Endothelial cell of umbilical vein (primary cell): ENCODE measurements around the gene CD160. TPM values are rescaled to one million over a fixed set of nuclear protein-coding genes. Genes with fewer than 3 reads are reported as not detected.

Experiments used
- BruUV-seq: library from RNA; stranded (reverse); fragments of 400-500 nt; replicated peaks from 2 replicates; lab custom pipeline; 2021; lab: Mats Ljungman, UMichigan
- CTCF ChIA-PET: fragments of 300-600, 350-600 bp; sonication (Branson Sonifier 250); formaldehyde crosslinking; loops from one replicate; lab custom pipeline; 2021; ENCODE audit warnings: antibody characterized with exemption, inconsistent platforms; lab: Charles Lee
- POLR2A ChIA-PET: fragments of 300-600, 350-600 bp; sonication (Branson Sonifier 250); formaldehyde crosslinking; loops from one replicate; lab custom pipeline; 2021; ENCODE audit warnings: antibody characterized with exemption, inconsistent platforms; lab: Charles Lee
- DNase-seq: peaks from one replicate; pipeline ENCODE4 v3.0.0-alpha.2; 2011; ENCODE audit warnings: low read depth, low spot score
- FAIRE-seq: peaks from 2 replicates; lab custom pipeline; 2011; peaks lifted over from hg19 to GRCh38; lab: Jason Lieb, UNC
- H2AFZ ChIP-seq: 2 replicates; pipeline ENCODE4 v1.6.0; 2012; ENCODE audit warnings: low read depth, low read length, control low read depth, inconsistent platforms
- H3K27ac ChIP-seq: 2 replicates; pipeline ENCODE4 v1.5.1; 2011; ENCODE audit warnings: low read depth, mild to moderate bottlenecking, control low read depth, low read length, moderate library complexity; ENCODE audit not compliant: insufficient read depth
- H3K27me3 ChIP-seq, 2 experiments: 2 replicates each; pipeline versions ENCODE4 v1.6.0 to v1.6.1; 2011; ENCODE audit warnings: low read length in 2 of 2, mixed read lengths in 1 of 2; ENCODE audit not compliant: control insufficient read depth in 2 of 2, insufficient read depth in 2 of 2
- H3K36me3 ChIP-seq, 2 experiments: 2 replicates in 1 of 2; 3 replicates in 1 of 2; pipeline ENCODE4 v1.5.1; 2011; ENCODE audit warnings: low read length in 2 of 2, mild to moderate bottlenecking in 1 of 2, moderate library complexity in 1 of 2; ENCODE audit not compliant: control insufficient read depth in 2 of 2, insufficient read depth in 2 of 2; ENCODE audit errors: extremely low read depth in 1 of 2
- H3K4me1 ChIP-seq: 3 replicates; pipeline ENCODE4 v1.5.1; 2011; ENCODE audit warnings: mild to moderate bottlenecking, low read length; ENCODE audit not compliant: control insufficient read depth, insufficient read depth; ENCODE audit errors: extremely low read depth
- H3K4me2 ChIP-seq: 2 replicates; pipeline ENCODE4 v1.6.1; 2011; ENCODE audit warnings: low read length, control low read depth, mixed read lengths; ENCODE audit not compliant: insufficient read depth
- H3K4me3 ChIP-seq, 3 experiments: fragments of 200-600 bp in 1 of 3; sonication (generic), shearing (Covaris generic) in 1 of 3; replicated peaks in 1 of 3; 2 replicates each; pipeline ENCODE4 v1.5.1; 2011 to 2016; ENCODE audit warnings: control low read depth in 3 of 3, low read length in 3 of 3, mild to moderate bottlenecking in 2 of 3, inconsistent platforms in 1 of 3, low read depth in 1 of 3, moderate library complexity in 1 of 3; ENCODE audit not compliant: insufficient read depth in 1 of 3
- H3K79me2 ChIP-seq: 2 replicates; pipeline ENCODE4 v1.6.0; 2012; ENCODE audit warnings: low read length, inconsistent platforms; ENCODE audit not compliant: control insufficient read depth, insufficient read depth
- H3K9ac ChIP-seq: replicated peaks from 2 replicates; pipeline ENCODE3; 2011; ENCODE audit warnings: low read length, control low read depth; ENCODE audit not compliant: insufficient read depth; ENCODE audit errors: extremely low read depth
- H3K9me1 ChIP-seq: replicated peaks from 3 replicates; pipeline ENCODE4 v1.6.0; 2011; ENCODE audit warnings: mild to moderate bottlenecking, low read length; ENCODE audit not compliant: control insufficient read depth, insufficient read depth; ENCODE audit errors: extremely low read depth
- H3K9me3 ChIP-seq: replicated peaks from 2 replicates; pipeline ENCODE4 v1.5.1; 2012; ENCODE audit warnings: low read length, inconsistent platforms; ENCODE audit not compliant: control insufficient read depth, insufficient read depth
- H4K20me1 ChIP-seq: replicated peaks from 2 replicates; pipeline ENCODE3; 2011; ENCODE audit warnings: mild to moderate bottlenecking, low read length; ENCODE audit not compliant: control insufficient read depth, insufficient read depth; ENCODE audit errors: extremely low read depth
- EZH2 ChIP-seq: IDR thresholded peaks from 2 replicates; pipeline ENCODE4 v1.6.1; 2012; ENCODE audit warnings: borderline replicate concordance, low read depth, mild to moderate bottlenecking, moderate library complexity, low read length, inconsistent platforms; ENCODE audit not compliant: severe bottlenecking
- FOS ChIP-seq: IDR thresholded peaks from 2 replicates; pipeline ENCODE4 v1.6.1; 2011; ENCODE audit warnings: mild to moderate bottlenecking, low read length, moderate library complexity, borderline replicate concordance; ENCODE audit not compliant: insufficient read depth
- GATA2 ChIP-seq: IDR thresholded peaks from 2 replicates; pipeline ENCODE4 v1.7.0; 2011; ENCODE audit warnings: low read depth, mild to moderate bottlenecking, moderate library complexity, mixed read lengths, low read length; ENCODE audit not compliant: insufficient read length, insufficient read depth
- JUN ChIP-seq: IDR thresholded peaks from 2 replicates; pipeline ENCODE4 v1.6.1; 2011; ENCODE audit warnings: borderline replicate concordance, low read depth; ENCODE audit not compliant: insufficient read length, insufficient read depth
- MYC ChIP-seq: IDR thresholded peaks from one replicate; pipeline ENCODE4 v1.6.1; 2011; ENCODE audit warnings: mild to moderate bottlenecking, low read depth, low read length
- POLR2A ChIP-seq: IDR thresholded peaks from 2 replicates; pipeline ENCODE4 v1.6.1; 2012; ENCODE audit warnings: low read depth, mild to moderate bottlenecking, control low read depth, low read length
- POLR2AphosphoS5 ChIP-seq: IDR thresholded peaks from 2 replicates; pipeline ENCODE4 v1.6.1; 2012; ENCODE audit warnings: low read depth, mild to moderate bottlenecking, control low read depth, low read length, moderate library complexity; ENCODE audit not compliant: insufficient read depth
- dilution Hi-C: fragments of 300-500 bp; cut with MboI; formaldehyde crosslinking; loops from one replicate; pipeline ENCODE4 v1.15.0; 2019; ENCODE audit warnings: low sequenced_read_pairs; ENCODE audit not compliant: extremely low pct_ligation_motif_present
- intact Hi-C: fragments of 100-400 bp; cut with micrococcal nuclease; formaldehyde crosslinking; loops from one replicate; pipeline ENCODE4 v1.10.0; 2022
- polyA plus RNA-seq, 4 experiments: library from polyadenylated mRNA; depleted of rRNA in 3 of 4; stranded (reverse) in 3 of 4; unstranded in 1 of 4; fragments of >200 nt; gene quantifications; 2 replicates each; pipeline versions ENCODE4 v1.2.1 to v1.2.3, GENCODE V29; 2011 to 2012; ENCODE audit warnings: missing spikeins in 1 of 4
- total RNA-seq: library from RNA; stranded (reverse); gene quantifications from 2 replicates; pipeline ENCODE4 v1.2.3, GENCODE V29; 2021
- TF ChIP-seq, protein P1 (sequence below), 2 donors: IDR thresholded peaks; 1 replicate in 1 of 2; 2 replicates in 1 of 2; pipeline ENCODE4 v1.5.1; 2011; ENCODE audit warnings: low read length in 2 of 2, mild to moderate bottlenecking in 2 of 2, moderate library complexity in 2 of 2, control low read depth in 1 of 2, inconsistent platforms in 1 of 2, low read depth in 1 of 2; ENCODE audit not compliant: insufficient read depth in 1 of 2; ENCODE audit errors: extremely low read depth in 1 of 2
- TF ChIP-seq, protein P2 (sequence below): IDR thresholded peaks from 2 replicates; pipeline ENCODE4 v1.6.1; 2011; ENCODE audit not compliant: insufficient read depth, insufficient read length

CD160 gene
- total and polyA plus RNA-seq, 2 donors (not counting 3 experiments of a cell fraction or from before 2014, with no cell fraction given), result not detected

GRCh38 chr1:145711213-145711651, 8.1 kb upstream of the CD160 start:
- DNase-seq (no peak), FAIRE-seq (no peak)
- H3K27me3 ChIP-seq, result peaks cover 0 to 2% of the 10 kb centered on the region in 2 experiments
- POLR2A ChIA-PET, result no interaction called here
- TF ChIP-seq GATA2, result no peak
- no peak for TF ChIP-seq FOS
- TF ChIP-seq JUN, result no peak
- TF ChIP-seq EZH2, result no peak
- TF ChIP-seq MYC, result no peak
- TF ChIP-seq, protein P1, sequence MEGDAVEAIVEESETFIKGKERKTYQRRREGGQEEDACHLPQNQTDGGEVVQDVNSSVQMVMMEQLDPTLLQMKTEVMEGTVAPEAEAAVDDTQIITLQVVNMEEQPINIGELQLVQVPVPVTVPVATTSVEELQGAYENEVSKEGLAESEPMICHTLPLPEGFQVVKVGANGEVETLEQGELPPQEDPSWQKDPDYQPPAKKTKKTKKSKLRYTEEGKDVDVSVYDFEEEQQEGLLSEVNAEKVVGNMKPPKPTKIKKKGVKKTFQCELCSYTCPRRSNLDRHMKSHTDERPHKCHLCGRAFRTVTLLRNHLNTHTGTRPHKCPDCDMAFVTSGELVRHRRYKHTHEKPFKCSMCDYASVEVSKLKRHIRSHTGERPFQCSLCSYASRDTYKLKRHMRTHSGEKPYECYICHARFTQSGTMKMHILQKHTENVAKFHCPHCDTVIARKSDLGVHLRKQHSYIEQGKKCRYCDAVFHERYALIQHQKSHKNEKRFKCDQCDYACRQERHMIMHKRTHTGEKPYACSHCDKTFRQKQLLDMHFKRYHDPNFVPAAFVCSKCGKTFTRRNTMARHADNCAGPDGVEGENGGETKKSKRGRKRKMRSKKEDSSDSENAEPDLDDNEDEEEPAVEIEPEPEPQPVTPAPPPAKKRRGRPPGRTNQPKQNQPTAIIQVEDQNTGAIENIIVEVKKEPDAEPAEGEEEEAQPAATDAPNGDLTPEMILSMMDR (IDR thresholded peaks at IDR 0.05; ENCODE audit: extremely low read depth in 1 of 2, insufficient read depth in 1 of 2, low read depth in 1 of 2, low read length in 2 of 2), result no peak
- TF ChIP-seq, protein P2, sequence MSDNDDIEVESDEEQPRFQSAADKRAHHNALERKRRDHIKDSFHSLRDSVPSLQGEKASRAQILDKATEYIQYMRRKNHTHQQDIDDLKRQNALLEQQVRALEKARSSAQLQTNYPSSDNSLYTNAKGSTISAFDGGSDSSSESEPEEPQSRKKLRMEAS, result no peak
- no peak for TF ChIP-seq POLR2AphosphoS5
- no peak for TF ChIP-seq POLR2A
- no peaks in the 10 kb centered on the region for H3K9me3 ChIP-seq
- H3K4me1 ChIP-seq, result no peaks in the 10 kb centered on the region
- H4K20me1 ChIP-seq, result no peaks in the 10 kb centered on the region
- H3K36me3 ChIP-seq, result no peaks in the 10 kb centered on the region
- no peak overlapping the region for H3K4me2 ChIP-seq
- CTCF ChIA-PET, result interaction anchor here (2.6 kb wide), 1 partner anchor 10 kb away, joined by 13 read pairs; no protein-coding TSS in a partner anchor
- H3K4me3 ChIP-seq, result no peak overlapping the region
- no TSS peak for BruUV-seq
- H2AFZ ChIP-seq, result no peak overlapping the region
- no peaks in the 10 kb centered on the region for H3K79me2 ChIP-seq
- intact Hi-C loops, result no loop called here
- no peaks in the 10 kb centered on the region for H3K9me1 ChIP-seq
- no peak overlapping the region for H3K9ac ChIP-seq
- dilution Hi-C loops, result no loop called here
- H3K27ac ChIP-seq, result no peak overlapping the region
